ENCODE results near the gene BMI1.

GRCh38 chr10:22332116-22332692 is 11.3 kb downstream of the BMI1 start:
- TF ChIP-seq, protein P1, sequence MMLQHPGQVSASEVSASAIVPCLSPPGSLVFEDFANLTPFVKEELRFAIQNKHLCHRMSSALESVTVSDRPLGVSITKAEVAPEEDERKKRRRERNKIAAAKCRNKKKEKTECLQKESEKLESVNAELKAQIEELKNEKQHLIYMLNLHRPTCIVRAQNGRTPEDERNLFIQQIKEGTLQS (IDR thresholded peaks at IDR 0.05): no peak
- TF ChIP-seq TAF1 (conservative IDR thresholded peaks at IDR 0.05) (no peak), CTCF (IDR thresholded peaks at IDR 0.05; ENCODE audit: low read depth, low read length, missing input control) (no peak), JUND (IDR thresholded peaks at IDR 0.05) (no peak), YY1 (IDR thresholded peaks at IDR 0.05) (no peak)
- TF ChIP-seq, protein P2, sequence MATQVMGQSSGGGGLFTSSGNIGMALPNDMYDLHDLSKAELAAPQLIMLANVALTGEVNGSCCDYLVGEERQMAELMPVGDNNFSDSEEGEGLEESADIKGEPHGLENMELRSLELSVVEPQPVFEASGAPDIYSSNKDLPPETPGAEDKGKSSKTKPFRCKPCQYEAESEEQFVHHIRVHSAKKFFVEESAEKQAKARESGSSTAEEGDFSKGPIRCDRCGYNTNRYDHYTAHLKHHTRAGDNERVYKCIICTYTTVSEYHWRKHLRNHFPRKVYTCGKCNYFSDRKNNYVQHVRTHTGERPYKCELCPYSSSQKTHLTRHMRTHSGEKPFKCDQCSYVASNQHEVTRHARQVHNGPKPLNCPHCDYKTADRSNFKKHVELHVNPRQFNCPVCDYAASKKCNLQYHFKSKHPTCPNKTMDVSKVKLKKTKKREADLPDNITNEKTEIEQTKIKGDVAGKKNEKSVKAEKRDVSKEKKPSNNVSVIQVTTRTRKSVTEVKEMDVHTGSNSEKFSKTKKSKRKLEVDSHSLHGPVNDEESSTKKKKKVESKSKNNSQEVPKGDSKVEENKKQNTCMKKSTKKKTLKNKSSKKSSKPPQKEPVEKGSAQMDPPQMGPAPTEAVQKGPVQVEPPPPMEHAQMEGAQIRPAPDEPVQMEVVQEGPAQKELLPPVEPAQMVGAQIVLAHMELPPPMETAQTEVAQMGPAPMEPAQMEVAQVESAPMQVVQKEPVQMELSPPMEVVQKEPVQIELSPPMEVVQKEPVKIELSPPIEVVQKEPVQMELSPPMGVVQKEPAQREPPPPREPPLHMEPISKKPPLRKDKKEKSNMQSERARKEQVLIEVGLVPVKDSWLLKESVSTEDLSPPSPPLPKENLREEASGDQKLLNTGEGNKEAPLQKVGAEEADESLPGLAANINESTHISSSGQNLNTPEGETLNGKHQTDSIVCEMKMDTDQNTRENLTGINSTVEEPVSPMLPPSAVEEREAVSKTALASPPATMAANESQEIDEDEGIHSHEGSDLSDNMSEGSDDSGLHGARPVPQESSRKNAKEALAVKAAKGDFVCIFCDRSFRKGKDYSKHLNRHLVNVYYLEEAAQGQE (IDR thresholded peaks at IDR 0.05): no peak
- TF ChIP-seq, protein P3, sequence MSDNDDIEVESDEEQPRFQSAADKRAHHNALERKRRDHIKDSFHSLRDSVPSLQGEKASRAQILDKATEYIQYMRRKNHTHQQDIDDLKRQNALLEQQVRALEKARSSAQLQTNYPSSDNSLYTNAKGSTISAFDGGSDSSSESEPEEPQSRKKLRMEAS (IDR thresholded peaks at IDR 0.05): no peak
